DMS 273 (cell line): ENCODE measurements around the gene PHRF1.
"Not testable (repeated sequence)": the region's sequence is repeated elsewhere in the genome, so short reads cannot be mapped to it uniquely, and the experiment has no call there.

Experiments
- DNase-seq: peaks from one replicate; lab custom pipeline; 2025; ENCODE audit not compliant: unreplicated experiment; lab: John Stamatoyannopoulos, UW

PHRF1 gene

GRCh38 chr11:650482-650881, 74.2 kb downstream of the PHRF1 start:
- DNase-seq: no peak

- DNase-seq: not testable (repeated sequence)
Measured at GRCh38 chr11:653136-653535, 76.9 kb downstream of the PHRF1 start.

- DNase-seq: no peak
Measured at GRCh38 chr11:653837-654236, 77.6 kb downstream of the PHRF1 start.

- not testable (repeated sequence) for DNase-seq
Measured at GRCh38 chr11:654444-654843, 78.2 kb downstream of the PHRF1 start.

GRCh38 chr11:655036-655726, 78.9 kb downstream of the PHRF1 start:
- no peak for DNase-seq

- DNase-seq: no peak
Measured at GRCh38 chr11:656426-656825, 80.2 kb downstream of the PHRF1 start.

GRCh38 chr11:656866-657265, 80.6 kb downstream of the PHRF1 start:
- DNase-seq: no peak

GRCh38 chr11:657691-658126, 81.4 kb downstream of the PHRF1 start:
- no peak for DNase-seq

- DNase-seq: no peak
Measured at GRCh38 chr11:659532-660085, 83.3 kb downstream of the PHRF1 start.

- DNase-seq: no peak
Measured at GRCh38 chr11:660281-660680, 84.0 kb downstream of the PHRF1 start.

- DNase-seq: no peak
Measured at GRCh38 chr11:660681-661444, 84.6 kb downstream of the PHRF1 start.
